ENCODE measurements around the gene GNAT1.

The GNAT1 gene

GRCh38 chr3:50163572-50164455, 27.6 kb upstream of the GNAT1 start:
- no peak for DNase-seq

GRCh38 chr3:50164481-50164880, 26.9 kb upstream of the GNAT1 start:
- no peak for DNase-seq

- no peak for DNase-seq
Measured at GRCh38 chr3:50164984-50165909, 26.2 kb upstream of the GNAT1 start.

- no peak for DNase-seq
Measured at GRCh38 chr3:50165910-50166538, 25.4 kb upstream of the GNAT1 start.

- DNase-seq: no peak
Measured at GRCh38 chr3:50166620-50167019, 24.8 kb upstream of the GNAT1 start.

GRCh38 chr3:50167069-50167840, 24.2 kb upstream of the GNAT1 start:
- no peak for DNase-seq

- DNase-seq: peak; percentile 9
Measured at GRCh38 chr3:50167841-50168209, 23.6 kb upstream of the GNAT1 start.

GRCh38 chr3:50168388-50168787, 23.0 kb upstream of the GNAT1 start:
- DNase-seq: no peak

GRCh38 chr3:50168791-50169190, 22.6 kb upstream of the GNAT1 start:
- no peak for DNase-seq

GRCh38 chr3:50169232-50169832, 22.1 kb upstream of the GNAT1 start:
- DNase-seq: no peak

GRCh38 chr3:50169858-50170257, 21.6 kb upstream of the GNAT1 start:
- no peak for DNase-seq

GRCh38 chr3:50170689-50171088, 20.7 kb upstream of the GNAT1 start:
- DNase-seq: no peak

GRCh38 chr3:50171540-50172301, 19.7 kb upstream of the GNAT1 start:
- DNase-seq: no peak

GRCh38 chr3:50172626-50173220, 18.7 kb upstream of the GNAT1 start:
- no peak for DNase-seq

- DNase-seq: no peak
Measured at GRCh38 chr3:50173685-50174516, 17.5 kb upstream of the GNAT1 start.

- DNase-seq: no peak
Measured at GRCh38 chr3:50174517-50174895, 16.9 kb upstream of the GNAT1 start.

GRCh38 chr3:50174947-50175524, 16.4 kb upstream of the GNAT1 start:
- no peak for DNase-seq

GRCh38 chr3:50177346-50177745, 14.1 kb upstream of the GNAT1 start:
- DNase-seq: no peak

GRCh38 chr3:50179710-50180109, 11.7 kb upstream of the GNAT1 start:
- no peak for DNase-seq

- no peak for DNase-seq
Measured at GRCh38 chr3:50181985-50182384, 9.4 kb upstream of the GNAT1 start.

All from NCI-H146 (cell line).